NCI-H82 (cell line): Measurements from ENCODE around the gene PTGIS.
"Not testable (repeated sequence)": the region's sequence is repeated elsewhere in the genome, so short reads cannot be mapped to it uniquely, and the experiment has no call there.

Source experiments
- DNase-seq: peaks from one replicate; lab custom pipeline; 2025; lab: John Stamatoyannopoulos, UW

The PTGIS gene

DNA sequence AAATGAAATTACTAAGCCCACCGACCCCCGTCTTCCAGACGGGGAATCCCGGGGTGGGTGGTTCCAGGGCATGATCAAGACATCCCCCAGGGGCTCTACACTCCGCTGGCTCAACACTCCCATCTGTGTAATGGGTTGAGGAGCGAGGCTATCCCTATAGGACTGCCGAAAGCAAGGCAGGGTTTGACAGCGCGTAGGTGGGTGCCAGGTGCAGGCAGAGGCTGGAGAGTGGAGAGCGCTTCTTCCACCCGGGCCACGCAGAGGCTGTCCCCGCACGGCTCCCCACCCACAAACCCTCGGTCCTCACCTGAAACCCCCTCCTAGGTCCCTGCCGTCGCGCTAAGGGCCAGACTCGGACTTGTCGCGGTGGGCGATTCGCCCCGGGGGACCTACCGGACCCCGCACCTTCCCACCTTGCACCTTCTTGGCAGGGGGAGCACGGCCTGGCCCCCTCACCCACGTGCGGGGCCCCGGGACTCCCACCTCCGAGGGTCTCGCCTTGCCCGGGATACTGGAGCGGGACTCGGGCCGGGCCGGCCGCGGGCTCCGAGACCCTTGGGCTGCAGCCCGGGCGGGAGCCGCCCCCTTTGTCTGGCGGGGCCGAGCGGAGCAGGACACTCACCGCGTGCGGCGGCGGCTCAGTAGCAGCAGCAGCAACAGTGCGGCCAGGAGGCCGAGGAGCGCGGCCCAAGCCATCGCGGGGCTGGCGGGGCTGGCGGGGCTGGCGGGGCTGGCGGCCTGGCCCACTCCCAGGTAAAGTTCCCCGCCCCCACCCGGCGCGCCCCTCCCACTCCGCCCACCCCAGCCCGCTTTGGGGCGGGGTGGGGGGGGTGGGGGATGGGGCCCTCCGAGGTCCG, at the start of gene PTGIS:
Gene PTGIS (minus strand): TSS at position 717 of the 857 bp plus-strand sequence. CDS start 21 bp downstream, at position 696.
- peak; percentile 25 for DNase-seq

DNA sequence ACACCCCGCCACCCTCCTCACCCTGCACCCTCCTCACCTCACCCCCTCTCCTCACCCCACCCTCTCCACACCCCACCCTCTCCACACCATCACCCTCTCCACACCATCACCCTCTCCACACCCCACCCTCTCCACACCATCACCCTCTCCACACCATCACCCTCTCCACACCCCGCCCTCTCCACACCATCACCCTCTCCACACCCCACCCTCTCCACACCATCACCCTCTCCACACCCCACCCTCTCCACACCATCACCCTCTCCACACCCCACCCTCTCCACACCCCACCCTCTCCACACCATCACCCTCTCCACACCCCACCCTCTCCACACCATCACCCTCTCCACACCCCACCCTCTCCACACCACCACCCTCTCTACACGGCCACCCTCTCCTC, 49.5 kb upstream of the PTGIS start:
- DNase-seq, result peak; percentile 16

DNA sequence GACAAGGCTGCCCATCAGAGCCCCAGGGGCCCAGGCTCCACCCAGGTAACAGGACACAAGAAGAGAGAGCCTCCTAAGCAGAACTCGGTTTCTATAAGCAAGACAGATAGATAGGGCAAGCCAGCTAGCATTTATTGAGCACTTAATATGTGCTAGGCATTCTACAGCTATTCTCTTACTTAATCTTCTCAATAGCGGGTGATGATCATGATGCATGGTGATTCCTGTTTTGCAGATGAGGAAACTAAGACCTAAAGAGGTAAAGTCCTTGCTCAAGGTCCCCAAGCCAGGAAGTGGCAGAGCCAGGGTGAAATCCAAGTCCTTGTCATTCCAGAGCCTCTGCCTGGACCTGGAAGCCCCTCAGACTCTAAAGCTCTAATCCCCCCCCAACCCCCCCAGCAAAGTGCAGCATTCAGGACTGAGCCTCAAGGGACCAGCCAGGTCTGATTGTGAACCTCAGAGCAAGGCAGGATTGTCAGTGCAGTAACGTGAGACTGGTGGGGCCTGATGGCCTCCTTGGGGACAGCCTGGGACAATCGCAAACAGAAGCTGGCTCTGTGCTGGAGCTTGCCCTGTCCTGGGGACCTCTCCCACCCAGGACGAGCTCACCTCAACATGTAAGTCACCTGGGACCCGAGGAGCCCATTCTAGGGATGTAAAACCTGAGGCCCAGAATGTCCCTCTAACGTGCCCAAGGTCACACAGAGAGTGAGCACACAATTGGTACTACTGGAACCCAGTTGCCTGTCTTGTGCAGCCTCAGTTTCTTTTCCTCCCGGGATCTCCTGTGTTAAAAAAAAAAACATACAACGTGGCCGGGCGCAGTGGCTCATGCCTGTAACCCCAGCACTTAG, 48.4 kb upstream of the PTGIS start:
- DNase-seq, result peak; percentile 17

DNA sequence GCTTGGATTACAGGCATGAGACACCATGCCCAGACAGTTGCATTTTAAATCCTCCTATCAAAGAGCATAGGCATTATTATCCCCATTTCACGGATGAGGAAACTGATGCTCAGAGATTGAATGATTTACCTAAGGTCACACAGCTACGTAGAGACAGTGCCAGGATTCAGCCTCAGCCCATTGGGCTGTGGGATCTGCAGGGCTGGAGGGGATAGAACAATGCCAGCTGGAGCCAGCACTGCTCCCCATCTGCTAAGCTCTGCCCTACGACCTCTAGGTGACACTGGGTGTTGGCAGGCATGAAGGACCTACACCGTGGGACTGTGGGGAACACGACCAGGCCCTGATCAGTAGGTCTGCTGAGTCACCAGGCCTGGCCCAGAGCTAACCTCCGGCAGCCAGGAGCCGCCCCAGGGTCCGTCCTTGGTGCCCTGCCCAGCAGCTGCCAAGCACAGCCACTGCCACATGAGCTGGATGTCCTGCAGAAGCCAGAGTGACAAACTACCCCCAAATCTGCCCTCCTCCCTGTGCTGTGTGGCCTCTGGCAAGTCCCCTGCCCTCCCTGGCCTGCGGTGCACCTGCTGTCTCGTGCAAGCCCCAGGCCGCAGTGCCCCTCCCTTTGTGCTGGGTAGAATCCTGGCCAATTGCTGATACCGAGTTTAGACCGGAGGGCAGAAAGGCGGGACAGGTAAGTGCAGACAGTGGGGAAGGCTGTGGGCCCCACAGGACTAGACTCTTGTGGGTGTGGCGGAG, 47.6 kb upstream of the PTGIS start:
- DNase-seq, result no peak

DNA sequence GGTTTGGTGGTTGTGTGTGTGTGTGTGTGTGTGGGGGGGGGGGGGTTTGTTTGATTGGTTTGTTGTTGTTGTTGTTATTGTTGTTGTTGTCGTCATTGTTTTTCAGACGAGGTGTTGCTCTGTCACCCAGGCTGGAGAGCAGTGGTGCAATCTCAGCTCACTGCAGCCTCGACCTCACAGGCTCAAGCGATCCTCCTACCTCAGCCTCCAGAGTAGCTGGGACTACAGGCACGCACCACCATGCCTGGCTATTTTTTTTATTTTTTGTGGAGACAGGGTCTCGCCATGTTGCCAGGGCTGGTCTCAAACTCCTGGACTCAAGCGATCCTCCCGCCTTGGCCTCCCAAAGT, 47.1 kb upstream of the PTGIS start:
- not testable (repeated sequence) for DNase-seq

DNA sequence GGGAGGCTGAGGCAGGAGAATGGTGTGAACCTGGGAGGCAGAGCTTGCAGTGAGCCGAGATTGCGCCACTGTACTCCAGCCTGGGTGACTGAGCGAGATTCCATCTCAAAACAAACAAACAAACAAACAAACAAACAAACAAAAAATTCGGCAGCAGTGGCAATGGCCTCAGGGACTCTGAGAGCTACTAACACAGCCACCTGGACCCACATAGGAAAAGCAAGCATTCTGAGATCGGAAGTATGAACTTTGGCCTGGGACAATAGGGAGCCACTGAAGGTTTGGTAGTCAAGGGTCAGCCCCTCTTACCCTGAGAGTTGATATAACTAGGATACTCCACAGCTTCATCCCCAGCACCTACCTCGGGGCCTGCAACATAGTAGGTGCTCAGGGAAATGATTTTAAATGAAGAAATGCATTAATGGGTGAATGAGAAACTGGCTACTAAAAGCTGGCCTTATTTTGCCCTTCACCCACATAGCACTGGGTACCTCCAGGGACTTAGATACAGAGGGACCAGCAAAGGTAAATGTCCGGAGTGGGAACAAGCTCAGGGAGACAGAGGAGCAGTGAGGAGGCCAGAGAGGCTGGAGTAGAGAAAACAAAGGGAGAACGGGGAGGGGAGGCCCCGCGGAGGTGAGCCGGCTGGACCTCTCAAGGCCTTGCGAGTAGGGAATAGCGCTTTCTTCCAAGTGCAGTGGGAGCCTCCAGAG, 46.6 kb upstream of the PTGIS start:
- DNase-seq, result no peak

DNA sequence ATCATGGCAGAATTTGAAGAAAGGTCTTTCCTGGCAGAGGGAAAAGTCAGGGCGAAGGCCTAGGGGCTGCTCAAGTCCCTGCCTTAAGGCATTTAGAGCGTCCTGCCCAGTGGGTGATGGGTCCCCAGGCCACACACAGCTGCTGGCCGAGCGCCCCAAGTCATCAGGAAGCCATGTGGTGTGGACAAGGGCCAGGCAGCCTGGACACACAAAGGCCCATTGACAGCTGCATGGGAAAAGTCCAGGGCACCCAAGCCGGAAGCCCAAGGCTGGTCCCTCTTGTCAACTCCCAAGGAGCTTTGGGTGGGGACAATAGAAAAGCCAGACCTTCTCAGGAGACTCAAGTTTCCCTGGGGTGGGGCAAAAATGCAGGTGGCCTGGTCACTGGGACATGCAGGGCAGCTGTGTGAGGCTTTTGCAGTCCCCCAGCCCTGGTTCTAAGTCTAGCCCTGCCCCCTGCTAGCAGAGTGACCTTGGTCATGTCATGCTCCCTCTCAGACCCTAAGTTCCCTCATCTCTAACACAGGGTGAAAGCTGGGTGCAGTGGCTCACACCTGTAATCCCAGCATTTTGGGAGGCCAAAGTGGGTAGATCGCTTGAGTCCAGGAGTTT, 44.3 kb upstream of the PTGIS start:
- DNase-seq, result no peak

DNA sequence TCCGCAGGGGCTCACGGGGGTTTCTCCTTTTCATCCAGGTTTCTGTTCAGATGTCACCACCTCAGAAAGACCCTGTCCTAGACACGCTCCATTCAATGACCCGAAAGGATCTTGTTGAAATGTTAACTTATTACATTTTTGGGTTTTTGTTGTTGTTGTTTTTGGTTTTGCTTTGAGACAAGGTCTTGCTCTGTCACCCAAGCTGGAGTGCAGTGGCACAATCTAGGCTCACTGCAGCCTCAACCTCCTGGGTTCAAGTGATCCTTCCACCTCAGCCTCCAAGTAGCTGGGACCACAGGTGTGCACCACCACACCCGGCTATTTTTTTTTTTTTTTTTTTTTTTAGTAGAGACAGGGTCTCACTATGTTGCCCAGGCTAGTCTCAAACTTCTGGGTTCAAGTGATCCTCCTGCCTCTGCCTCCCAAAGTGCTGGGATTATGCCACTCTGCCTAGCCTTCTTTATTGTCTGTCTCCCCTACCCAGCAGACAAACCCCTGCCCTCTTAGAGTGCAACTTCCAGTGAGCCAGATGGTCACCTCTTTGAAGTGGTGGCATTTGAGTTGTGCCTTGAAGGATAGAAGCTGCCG, 43.7 kb upstream of the PTGIS start:
- DNase-seq, result not testable (repeated sequence)

DNA sequence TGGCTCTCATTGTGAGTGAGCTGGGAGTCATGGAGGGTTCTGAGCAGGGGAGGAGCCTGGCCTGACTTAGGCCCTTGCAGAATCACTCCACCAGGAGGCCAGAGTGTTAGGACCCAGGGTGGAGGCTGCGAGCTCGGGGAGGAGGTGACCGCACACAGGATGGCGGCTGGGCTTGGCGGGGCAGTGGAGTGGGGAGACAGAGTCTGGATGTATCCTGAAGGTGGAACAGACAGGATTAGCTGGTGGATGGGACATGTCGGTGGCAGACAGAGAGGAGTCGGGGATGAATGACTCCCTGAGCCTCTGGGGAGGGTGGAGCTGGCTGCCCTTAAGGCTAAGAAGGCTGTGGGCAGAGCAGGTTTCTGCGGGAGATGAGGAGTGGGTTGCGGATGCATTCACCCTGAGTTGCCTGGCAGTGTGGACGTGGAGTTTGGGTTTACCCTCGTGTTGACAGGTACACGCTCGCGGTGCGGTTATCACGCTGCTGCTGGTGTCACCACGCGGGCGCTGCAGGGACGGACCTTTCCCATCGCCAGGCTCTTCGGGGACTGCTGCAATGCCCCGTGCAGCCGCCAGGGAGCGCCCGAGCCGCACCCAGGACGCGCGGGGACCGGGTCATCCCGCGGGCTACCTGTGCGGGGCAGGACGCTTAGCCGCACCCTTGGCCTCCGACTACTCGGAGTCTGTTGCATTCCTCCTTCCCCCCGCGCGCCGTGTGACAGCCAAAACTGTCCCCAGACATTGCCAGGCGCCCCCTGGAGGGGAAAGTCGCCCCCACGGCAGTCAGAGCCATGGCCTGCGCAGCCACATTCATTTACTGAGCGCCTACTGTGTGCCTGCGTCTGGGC, 43.0 kb upstream of the PTGIS start:
- peak; percentile 83 for DNase-seq

DNA sequence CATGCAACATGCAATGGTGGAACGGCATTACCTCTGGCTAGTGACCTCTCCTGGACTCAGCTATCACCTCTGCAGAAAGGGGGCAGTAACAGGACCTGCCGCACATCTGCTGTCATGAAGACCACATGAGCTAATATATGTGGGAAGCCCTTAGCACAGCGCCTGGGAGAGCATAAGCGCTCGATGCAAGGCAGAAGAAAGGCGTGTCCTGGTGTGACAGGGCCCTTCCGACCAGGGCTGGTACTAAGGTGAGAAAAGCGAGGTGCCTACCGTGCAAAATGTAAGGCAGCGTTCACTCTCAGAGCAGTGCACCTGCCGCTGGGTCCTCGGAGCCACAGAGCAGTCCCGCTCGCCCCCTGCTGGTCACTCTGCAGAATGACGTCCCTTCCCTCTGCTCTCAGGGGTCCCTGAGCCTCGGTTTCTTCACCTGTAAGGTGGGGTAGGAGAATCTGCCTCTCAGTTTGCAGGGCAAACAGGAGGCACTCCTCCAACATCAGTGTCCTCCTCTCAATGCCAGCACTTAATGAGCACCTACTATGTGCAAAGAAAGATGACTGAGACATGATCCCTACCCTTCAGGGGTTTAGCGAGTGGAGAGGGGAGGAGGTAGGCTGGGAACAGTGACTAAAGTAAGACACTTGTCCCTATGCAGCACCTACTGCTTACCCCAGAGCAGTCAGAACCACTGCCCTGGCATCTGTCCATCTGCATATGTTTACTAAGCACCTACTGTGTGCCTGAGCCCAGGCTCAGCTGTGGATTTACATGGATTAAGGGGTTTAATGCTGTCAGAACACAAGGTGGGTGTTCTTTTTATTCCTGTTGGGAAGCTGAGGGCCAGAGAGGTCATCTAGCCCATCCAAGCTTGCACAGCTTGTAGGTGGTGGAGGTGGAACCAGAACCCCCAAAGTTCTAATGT, 41.1 kb upstream of the PTGIS start:
- peak; percentile 82 for DNase-seq

DNA sequence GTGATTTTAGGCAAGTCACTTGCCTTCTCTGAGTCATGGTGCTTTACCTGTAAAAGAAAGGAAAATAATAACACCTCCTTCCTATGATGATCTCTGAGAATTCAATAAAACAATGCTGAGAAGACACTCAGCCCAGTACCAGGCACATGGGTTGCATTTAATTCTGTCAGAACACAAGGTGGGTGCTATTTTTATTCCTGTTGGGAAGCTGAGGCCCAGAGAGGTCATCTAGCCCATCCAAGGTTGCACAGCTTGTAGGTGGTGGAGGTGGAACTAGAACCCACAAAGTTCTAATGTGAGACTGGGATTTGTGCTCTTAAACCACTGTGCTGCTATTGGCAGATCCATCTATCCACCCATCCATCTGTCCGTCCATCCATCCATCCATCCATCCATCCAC, 39.6 kb upstream of the PTGIS start:
- DNase-seq, result no peak

DNA sequence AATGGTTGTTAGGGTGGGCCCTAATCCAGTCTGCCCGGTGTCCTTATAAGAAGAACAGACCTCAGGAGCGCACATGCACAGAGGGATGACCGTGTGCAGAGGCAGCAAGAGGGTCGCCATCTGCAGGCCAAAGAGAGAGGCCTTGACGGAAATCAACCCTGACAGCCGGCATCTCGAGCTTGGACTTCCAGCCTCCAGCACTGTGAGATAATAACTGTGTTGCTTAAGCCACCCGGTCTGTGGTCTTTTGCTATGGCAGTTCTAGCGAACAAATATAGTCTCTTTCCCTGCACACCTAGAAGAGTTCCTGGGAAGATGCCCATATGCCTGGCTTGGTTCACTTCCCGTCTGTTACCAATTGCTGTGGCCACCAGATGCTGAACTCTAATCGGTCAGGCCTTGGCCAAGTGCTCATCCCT, 35.3 kb upstream of the PTGIS start:
- peak; percentile 65 for DNase-seq

DNA sequence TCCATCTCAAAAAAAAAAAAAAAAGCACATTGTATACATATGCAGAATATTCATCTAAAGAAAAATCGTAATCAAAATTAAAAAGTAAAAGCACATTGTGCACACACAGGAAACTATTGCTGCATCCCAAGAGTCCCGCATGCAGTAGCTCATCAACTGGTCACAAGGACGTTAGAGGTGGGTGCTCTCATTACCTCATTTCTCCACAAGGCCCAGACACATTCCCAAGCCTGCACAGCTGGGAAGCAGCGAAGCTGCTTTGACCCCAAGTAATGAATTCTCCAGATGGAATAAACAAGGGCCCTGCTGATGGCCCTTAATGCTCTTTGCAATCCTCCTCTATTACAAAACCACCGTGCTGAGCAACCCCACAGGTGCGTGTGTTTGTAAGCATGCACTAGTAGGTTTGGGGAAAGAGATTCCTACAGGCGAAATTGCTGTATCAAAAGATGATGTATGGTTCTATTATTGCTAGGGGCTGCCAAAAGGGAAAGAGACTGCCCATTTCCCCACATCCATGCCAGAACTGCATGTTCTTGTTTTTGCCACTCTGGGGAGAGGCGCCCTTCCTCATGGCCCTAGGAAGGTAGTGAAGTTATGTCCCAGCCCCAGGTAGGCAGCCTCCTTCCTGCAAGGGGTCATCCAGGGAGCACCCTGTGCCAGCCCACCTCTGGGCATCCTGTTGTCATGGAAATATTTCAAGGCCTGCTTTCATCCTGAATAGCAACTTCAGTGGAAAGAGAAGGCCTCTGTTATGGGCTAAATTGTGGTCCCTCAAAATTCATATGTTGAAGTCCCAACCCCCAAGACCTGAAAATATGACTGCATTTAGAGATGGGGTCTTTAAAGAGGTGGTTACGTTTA, 34.6 kb upstream of the PTGIS start:
- DNase-seq, result no peak

DNA sequence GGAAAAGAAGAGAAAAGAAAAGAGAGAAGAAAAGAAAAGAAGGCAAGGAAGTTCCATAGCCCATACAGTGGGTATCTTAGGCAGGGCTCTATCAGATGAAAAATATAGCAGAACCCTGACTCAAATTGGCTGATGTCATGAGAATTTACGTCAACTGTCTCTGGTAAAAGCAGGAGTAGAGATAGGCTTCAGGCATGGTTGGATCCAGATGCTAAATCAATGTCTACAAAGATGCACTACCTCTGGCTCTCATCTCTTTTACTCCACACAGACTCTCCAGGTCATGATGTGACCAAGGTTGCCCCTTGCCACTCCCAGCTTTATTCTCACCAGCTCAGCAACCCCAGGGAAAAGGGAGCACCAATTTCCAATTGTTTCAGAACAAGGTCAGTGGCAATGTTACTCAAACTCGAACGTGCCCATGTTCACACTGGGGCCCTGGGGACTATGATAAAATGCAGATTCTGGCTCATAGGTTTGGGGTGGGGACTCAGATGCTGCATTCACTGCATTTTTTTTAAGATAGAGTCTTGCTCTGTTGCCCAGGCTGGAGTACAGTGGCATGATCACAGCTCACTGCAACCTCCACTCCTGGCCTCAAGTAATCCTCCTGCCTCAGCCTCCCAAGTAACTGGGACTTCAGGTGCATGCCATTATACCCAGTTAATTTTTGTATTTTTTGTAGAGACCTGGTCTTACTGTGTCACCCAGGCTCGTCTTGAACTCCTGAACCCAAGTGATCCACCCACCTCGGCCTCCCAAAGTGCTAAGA, 33.4 kb upstream of the PTGIS start:
- no peak for DNase-seq

DNA sequence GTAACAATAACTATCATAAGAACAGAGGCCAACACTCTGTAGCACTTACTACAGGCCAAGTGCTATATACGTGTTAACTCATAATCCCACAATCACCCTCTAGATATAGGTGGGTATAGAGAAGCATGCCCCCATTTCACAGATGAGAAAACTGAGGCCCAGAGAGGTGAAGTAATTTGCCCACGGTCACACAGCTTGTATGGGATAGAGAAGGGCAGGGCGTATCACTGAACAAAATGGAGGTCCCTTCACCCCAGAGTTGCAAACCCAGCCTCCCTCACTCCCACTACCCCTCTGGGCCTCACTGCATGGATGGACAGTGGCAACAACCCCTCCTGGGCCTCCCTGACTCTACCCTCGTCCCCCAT, 31.8 kb upstream of the PTGIS start:
- DNase-seq, result no peak

DNA sequence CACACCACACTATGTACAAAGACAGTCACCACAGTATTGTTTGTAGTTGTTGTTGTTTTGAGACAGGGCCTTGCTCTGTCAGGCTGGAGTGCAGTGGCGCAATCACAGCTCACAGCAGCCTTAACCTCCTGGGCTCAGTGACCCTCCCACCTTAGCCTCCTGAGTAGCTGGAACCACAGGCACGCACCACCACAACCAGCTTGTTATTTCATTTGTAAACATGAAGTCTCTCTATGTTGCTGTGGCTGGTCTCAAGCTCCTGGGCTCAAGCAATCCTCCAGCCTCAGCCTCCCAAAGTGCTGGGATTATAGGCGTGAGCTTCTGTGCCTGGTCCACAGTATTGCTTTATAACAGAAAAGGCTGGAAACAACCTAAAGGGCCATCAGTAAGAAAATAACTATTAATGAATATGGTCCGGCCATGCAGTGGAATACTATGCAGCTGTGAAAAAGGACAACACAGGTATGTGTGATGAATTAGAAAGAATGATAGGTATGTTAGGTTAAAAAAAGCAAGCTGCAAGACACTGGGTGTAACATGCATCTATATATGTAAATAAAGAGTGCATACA, 30.0 kb upstream of the PTGIS start:
- DNase-seq, result no peak
